GM18858 (cell line): ENCODE data around the gene TTLL11.
"Not testable (repeated sequence)": the region's sequence is repeated elsewhere in the genome, so short reads cannot be mapped to it uniquely, and the experiment has no call there.

Experiments
- ATAC-seq: cut with Tn5 transposase; IDR thresholded peaks from one replicate; pipeline ENCODE4 v1.9.1; 2021; ENCODE audit not compliant: unreplicated experiment

Gene TTLL11

DNA sequence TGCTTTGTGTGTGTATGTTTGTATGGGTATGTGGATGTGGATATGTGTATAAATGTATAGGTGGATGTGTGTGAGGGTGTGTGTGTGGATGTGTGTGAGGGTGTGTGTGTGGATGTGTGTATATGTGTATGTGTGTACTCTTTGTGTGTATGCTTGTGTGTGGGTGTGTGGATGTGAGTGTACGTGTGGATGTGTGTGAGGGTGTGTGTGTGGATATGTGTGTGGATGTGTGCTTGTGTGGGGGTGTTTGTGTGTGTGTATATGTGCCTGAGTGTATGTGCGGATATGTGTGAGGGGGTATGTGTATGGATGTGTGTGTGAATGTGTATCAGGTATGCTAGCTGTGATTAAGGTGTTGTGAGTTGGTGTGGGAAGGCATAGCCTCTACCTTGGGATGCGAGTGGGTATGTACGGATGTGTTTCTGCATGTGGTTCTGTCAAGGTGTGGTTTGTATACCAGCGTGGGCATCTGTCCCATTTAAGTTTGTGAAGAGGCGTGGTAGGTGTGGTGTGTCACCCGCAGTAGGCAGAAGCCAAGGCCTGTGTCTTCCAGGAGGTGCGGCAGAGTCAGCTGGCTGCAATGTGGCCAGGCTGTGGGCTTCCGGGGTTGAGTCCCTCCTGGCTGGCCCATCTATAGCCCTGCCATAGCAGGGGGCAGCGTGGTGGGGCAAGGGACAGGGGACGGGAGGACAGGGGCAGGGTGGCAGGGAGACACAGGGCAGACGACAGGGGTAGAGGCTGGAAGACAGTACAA is 285.9 kb downstream of the TTLL11 start:
- ATAC-seq, result no peak

DNA sequence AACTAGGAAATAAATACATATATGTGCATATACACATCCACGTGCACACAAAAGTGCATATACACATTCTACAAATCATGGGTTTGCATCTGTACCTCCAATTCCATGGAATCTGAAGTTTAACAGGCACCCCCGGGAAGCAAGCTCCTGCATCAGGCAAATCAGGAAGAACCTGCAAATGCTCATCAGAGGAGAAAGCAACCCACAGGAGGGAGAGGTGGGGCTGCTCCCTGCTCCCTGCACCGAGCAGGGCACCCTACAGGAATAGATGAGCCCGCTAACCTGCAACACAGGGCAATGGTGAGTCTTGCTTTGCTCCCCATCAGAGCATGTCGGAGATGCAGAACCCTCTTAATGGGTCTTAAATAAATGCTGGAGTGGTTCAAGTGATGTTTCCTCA is 290.4 kb downstream of the TTLL11 start:
- no peak for ATAC-seq

DNA sequence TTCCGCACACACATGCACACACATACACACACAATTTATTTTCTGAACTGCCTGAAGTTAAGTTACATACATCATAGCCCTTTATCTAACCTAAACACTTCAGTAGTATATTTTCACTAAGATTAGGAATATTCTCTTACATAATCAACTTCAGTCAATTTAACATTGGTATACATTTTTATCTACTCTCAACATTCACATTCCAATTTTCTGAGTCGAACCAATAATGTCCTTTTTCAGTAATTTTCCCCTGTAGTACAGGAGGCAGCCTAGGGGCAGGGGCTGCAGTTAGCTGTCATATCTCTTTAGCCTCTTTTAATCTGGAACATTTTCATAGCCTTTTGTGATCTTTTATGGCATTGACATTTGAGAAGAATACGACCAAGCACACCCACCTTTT is 291.5 kb downstream of the TTLL11 start:
- ATAC-seq, result no peak

DNA sequence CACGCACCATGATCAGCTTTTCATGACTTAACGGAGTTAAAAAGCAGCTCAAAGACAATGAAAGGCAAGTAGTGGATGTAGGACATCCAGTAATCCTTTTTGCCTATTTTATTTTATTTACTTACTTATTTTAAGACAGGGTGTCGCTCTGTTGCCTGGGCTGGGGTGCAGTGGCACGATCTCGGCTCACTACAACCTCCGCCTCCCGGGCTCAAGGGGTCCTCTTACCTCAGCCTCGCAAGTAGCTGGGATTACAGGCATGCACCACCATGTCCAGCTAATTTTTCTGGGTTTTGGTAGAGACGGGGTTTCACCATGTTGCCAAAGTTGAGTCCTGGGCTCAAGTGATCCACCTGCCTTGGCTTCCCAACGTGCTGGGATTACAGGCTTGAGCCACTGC is 292.7 kb downstream of the TTLL11 start:
- no peak for ATAC-seq

DNA sequence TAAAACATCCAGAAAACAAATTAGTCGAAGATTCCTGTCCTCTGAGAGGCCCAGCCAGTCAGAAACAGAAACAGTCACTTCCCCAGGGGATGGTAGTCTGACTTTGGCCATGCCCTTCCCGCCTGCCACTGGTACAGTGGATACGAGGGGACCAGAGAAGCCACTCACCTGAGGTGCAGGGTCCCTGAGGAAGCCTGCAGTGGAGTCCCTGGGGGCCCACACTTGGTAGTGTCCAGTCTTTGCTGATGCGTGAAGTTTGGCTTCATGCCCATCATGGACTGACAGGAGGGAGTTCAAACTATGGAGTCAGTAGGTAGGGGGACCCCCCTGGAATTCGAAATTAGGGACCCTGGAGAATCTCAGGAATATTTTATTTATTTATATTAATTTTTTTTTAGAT is 294.2 kb downstream of the TTLL11 start:
- ATAC-seq, result no peak

DNA sequence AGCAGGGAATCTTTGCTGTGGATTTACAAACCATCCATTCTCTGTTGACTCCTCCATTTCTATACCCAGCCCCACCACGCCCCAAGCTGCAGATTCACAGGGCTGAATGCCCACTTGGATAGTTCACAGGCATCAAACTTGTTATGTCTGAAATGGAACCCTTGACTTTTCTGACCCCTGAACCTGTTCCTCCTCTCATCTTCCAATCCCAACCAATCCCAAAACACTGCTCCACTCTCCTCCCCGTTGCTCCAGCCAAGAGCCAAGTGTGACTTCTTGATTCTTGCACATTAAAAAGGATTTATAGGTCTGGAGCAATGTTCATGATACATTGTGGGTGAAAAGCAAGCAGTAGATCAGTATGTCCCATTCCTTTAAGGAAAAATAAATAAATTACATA is 296.0 kb downstream of the TTLL11 start:
- ATAC-seq, result no peak

DNA sequence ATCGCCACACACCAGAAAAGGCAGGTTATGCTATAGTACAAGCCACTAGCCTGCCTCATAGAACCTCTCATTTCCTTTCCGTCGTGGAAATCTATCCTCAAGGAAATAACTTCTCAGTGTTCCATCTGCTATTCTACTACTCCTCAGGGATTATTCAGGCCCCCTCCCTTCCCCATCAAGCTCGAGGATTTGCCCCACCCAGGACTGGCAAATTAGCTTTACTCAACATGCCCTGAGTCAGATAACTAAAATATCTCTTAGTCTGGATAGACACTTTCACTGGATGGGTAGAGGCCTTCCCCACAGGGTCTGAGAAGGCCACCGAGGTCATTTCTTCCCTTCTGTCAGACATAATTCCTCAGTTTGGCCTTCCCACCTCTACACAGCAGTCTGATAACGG is 298.8 kb downstream of the TTLL11 start:
- not testable (repeated sequence) for ATAC-seq

DNA sequence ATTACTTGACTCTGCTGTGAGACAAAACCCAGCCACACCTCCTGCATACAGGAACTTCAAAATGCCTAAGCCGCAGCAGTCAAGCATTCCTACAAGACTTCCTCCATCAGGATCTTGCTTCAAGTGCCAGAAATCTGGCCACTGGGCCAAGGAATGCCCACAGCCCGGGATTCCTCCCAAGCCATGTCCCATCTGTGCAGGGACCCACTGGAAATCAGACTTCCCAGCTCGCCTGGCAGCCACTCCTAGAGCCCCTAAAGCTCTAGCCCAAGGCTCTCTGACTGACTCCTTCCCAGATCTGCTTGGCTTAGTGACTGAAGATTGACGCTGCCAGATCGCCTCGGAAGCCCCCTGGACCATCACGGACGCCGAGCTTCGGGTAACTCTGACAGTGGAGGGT is 300.6 kb downstream of the TTLL11 start:
- ATAC-seq, result not testable (repeated sequence)

DNA sequence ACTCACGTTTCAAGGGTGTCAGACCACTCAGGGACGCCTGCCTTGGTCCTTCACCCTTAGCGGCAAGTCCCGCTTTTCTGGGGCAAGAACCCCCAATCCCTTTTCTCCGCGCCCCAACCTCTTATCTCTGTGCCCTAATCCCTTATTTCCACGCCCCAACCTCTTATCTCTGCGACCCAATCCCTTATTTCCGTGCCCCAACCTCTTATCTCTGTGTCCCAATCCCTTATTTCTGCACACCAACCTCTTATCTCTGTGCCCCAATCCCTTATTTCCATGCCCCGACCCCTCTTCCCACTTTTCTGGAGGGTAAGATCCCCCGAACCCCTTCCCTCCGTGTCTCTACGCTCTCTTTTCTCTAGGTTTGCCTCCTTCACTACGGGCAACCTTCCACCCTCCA is 302.3 kb downstream of the TTLL11 start:
- ATAC-seq, result no peak

DNA sequence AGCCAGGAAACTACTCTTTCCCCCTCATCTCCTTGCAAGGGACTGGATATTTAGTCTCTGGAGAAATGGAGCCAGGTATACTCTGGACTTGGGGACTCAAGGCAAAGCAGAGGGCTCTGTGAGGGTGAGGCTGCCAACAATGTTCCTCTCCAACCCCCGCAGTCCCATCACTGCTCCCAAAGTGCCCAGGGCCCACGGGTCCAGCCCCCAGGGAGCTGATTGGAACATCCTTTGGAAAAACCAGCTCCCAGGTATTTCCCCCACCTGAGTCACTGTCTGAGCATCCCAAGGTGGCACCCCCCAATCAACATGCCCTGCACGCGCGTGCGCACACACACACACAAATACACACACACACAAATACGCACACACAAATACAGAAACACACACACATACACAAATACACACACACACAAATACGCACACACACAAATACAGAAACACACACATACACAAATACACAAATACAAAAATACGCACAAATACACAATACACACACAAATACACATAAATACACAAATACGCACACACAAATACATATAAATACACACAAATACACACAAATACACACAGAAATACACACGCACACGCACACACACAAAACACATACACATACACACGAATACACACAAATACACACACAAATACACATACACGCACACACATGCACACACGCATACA is 304.3 kb downstream of the TTLL11 start:
- no peak for ATAC-seq

DNA sequence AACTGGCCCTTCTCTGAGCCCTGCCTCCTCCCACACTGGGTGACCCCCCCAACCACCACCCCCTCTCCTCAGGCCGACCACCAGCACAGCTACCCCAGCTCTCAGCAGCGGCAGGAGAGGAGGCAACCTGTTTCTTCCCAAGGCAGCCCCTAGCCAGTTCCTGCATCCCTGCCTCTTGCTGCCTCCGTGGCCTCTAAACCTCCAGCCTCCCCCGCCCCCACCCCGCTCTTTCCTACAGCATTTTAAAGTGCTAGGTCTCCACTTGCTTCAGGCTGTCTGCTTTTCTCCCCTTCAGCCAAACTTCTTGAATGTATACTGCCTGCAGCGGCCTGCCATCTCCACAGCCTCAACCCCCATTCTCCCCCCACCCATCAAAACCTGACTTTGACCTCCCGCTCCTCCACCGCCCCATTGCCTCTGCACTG is 306.1 kb downstream of the TTLL11 start:
- no peak for ATAC-seq

DNA sequence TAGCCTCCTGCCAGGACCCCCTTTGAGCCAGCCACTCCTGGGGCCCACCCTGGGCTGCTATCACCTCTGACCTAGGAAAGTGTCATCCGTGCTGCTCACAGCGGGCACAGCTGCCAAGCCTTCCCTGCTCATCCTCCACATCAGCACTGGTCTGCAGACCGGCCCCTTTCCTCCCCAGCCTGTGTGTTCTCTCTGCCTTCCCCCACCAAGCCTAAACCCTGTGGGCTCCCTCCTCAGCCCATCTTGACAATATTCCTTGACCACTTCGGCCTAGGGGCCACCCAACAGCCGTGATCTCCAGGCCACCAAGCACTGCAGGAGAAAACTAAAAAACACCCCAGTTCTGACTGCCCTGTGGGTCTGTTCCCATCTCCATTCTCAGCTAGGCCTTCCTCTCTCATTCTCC is 306.6 kb downstream of the TTLL11 start:
- ATAC-seq, result no peak

DNA sequence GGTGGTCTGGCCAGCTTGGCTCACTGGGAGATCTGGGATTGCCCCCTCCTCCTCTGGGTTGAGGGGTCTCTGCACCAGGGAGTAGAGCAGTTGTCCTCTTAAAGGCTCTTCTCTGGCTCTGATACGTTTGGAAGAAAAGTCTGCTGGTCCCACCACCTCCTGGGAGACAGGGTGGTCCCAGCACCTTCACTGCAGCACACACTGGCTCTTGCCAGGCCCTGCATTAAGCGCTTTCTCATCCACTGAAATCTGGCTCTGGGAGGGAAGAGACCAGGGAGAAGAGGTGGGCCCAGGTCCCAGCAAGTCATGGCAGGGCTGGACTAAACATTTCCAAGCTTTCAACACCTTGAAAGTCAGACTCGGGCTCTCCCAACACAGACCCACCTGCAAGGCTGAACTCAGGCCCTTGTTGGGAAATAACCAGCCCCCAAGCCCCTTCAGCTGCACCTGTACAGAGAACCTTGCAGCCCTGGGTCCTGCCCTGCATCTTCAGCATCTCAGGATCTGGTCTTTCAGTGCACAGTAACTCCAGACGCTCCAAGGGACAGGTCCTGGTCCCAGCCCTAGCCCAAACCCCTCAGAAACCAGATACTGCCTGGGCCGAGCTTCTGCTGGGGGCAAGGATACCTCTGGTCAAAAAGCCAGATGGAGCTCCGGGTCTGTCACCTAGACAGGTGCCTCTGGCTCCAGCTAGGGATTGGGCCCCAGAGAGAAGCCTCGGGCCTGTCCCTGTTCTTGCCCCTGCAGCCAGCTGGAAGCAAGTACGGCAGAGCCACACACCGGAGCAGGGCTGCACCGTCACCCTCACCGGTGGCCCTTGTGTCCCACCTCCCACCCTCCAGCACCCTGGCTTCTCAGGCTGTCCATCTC is 307.2 kb downstream of the TTLL11 start:
- ATAC-seq, result no peak

DNA sequence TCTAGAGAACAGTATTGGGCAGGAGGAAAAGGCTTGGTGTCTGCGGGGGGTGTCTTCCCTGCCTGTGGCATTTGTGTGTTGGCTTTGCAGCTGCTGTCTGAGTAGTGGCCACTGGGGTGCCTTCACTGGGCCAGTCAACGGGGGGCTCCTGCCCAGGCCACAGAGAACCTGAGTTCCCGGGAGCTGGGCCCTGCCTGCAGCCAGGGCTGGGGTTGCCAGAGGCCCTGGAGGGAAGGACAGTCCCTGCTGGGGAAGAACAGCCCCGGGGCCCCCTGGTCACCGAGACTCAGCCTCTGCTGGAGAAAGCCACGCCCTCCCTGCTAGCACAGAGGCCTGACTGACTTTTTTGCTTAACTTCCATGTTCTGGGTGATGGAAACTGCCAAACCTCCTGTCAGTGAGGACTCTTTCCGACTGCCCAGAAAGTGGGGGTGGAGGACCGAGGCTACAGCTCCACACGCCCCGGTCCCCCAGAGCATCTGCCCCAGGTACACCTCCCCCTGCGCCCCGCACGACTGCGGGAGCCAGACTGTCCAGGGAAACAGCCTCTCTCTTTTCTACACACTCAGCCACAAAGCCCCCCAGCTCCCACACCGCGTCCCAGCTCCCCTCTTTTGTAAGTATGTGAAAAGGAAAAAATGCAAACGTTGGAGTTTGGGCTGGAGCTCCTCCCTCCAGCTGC is 308.2 kb downstream of the TTLL11 start:
- no peak for ATAC-seq

DNA sequence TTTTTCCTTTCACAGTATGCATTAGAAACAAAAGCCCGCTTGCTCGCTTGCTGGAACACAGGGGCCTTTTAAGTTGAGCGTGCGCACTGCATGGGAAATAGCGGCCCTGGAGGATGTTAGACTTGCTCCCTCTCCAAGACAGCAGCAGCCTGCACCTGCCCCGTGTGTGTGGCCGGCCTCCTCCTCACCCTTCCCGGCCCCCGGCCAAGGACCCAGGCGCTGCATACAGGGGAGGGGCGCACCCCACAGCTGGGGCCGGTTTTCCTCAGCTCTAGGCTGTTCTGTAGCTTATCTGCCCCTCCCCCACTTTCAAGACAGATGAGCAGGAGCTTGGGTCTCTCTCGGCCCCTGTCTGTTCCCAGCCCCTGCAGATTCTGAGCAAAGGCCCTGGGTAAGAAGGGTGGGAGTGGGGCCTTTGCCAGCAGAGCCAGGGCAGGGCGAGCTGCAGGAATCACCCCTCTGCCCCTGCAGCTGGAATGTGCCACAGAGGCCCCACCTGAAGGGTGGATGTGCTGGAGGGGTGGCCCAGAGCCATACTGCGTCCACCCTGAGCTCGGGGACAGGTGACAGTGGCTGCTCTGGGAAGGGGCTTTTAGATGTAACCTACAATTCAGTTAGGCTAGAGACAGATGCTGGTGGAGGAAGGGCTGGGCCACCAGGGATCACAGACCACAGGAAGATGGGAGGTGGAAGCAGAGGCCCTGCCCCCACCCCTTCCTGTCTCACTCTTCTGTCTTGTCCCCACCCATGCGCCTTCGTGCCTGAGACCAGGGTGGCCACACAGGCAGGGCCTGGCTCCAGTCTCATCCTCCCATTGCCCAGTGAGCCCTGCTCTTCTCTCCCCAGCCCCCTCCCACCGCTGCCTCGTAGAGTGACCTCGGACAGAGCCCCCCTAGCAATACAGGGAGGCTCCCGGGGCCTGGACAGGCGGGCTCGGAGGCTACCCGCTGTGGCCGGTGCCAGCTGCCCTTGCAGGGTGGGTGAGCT is 309.3 kb downstream of the TTLL11 start:
- ATAC-seq, result no peak

DNA sequence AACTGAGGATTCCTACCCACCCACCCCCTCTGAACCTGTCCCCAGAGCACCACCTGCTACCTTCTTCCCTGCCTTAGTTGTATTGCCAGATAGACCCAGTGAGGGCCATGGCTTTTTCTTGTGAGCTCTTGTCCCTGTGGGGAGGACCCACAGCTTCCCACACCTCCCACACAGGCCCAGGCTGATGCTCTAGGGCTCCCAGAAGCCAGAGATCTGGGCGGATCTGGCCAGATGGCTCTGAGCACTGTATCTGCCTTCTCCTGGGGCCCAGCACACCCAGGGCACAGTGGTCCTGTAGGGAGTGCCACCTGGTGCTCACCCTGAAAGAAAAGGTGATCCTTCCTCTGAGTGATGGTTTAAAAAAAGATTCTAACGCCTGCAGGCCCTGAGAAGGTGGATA is 310.0 kb downstream of the TTLL11 start:
- no peak for ATAC-seq

DNA sequence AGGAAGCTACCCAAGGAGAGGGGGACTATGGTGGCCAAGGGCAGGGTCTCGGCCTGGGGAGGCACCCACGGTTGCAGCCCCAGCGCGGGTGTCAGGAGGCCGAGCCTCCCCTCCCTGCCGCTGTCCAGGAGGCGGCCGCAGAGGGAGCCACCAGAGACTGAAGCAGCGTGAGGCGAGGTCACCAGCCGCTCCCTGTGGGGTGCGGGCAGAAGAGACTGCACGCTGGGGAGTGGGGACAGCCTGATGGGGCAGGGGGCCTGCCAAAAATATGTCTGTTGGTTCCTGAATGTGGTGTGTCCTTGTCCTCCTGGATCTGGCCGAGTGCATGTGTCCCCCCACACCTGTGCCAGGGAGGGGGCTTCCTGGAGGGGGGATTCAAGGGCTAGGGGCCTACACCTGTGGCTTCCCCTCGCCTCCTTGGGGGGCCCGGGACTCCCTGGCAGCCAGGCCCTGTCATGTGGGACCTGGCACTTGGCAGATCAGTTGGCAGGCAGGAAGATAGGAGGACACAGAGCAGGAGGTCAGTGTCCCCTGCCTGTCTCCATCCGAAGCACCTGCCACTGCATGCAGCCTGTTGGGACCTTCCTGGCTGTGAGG is 310.5 kb downstream of the TTLL11 start:
- ATAC-seq, result no peak

DNA sequence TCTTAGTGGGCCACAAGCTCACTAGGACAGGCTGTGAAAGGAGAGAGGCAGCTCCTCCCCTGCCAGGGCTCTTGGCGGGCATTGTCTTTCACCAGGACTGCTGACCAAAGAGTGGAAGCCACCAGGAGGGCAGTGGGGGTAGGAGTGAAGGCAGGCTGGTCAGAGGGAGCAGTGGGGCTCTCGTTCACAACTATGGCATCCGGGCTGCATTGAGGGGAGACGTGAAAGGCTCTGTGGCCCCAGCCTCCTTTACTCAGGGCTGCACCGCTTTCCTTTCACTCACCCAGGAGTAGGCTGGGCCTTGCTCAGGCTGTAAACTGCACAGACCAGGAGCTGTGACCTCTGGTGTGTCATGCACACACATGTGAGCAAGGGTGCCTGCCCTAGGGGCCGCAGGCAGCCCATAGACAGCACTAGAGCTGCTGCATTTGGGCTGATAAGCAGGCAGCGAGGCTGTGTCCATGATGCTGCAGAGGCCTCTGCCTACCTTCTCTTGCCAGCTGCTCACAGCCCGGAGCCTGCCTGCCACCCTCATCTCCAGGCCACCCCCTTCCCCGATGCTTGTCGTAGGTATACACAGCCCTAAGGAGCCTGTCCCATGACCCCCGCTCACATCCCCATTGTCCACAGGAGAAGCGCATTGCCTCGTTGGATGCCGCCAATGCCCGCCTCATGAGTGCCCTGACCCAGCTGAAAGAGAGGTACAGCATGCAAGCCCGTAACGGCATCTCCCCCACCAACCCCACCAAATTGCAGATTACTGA is 311.2 kb downstream of the TTLL11 start:
- ATAC-seq, result no peak

DNA sequence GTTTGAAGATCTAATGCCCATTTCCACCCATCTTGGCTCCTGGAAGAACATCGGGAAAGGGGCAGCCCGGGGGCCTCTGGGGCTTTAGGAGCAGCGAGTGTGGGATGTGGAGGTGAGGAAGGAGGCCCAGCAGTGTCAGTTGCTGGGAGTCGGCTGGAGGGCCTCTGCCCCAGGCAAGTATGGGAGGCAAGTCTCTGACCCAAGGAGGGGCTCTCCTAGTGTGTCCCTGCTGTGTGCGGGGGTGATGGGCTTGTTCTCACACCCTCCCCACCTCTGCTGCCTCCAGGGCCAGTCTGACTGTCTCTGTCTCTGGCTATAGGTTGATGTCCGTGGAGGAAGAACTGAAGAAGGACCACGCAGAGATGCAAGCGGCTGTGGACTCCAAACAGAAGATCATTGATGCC is 312.0 kb downstream of the TTLL11 start:
- no peak for ATAC-seq
